ENCODE results near the gene MBD5.

GRCh38 chr2:148495586-148495985 is 474.7 kb downstream of the MBD5 start:
- TF ChIP-seq CTCF (IDR thresholded peaks at IDR 0.05) (no peak), POLR2AphosphoS5 (IDR thresholded peaks at IDR 0.05) (no peak), POLR2A (IDR thresholded peaks at IDR 0.05) (no peak)
